Body of pancreas (tissue), 4 donors: ENCODE results near the gene MRPL34. TPM values are rescaled to one million over a fixed set of nuclear protein-coding genes. Genes with fewer than 3 reads are reported as not detected.
A peak's percentile ranks its signal among the peaks of the same experiment; 100 is the strongest.
"Not testable (repeated sequence)": the region's sequence is repeated elsewhere in the genome, so short reads cannot be mapped to it uniquely, and the experiment has no call there.

ENCODE experiments used
- ATAC-seq: fragments of 150-250 bp; one replicate; pipeline ENCODE4 v1.9.1; 2016
- DNase-seq, 4 donors: peaks; one replicate each; pipeline ENCODE4 v3.0.0-alpha.2; 2019
- H3K27ac ChIP-seq, 4 donors: fragments of 200-600 bp; sonication (generic); 1 replicate in 3 of 4; 2 replicates in 1 of 4; pipeline versions ENCODE4 v1.5.1 to v1.6.1; 2016 to 2019; ENCODE audit warnings: mild to moderate bottlenecking in 1 of 4, mixed read lengths in 1 of 4, moderate library complexity in 1 of 4
- H3K27me3 ChIP-seq, 2 donors: fragments of 200-600 bp; sonication (generic); one replicate each; pipeline ENCODE4 v1.6.0; 2016; ENCODE audit warnings: mild to moderate bottlenecking in 1 of 2
- H3K36me3 ChIP-seq, 2 donors: fragments of 200-600 bp; sonication (generic); replicated peaks in 1 of 2; 2 replicates each; pipeline ENCODE4 v1.5.1; 2016; ENCODE audit warnings: low read depth in 2 of 2; ENCODE audit not compliant: insufficient read depth in 1 of 2
- H3K4me1 ChIP-seq: fragments of 200-600 bp; sonication (generic); one replicate; pipeline ENCODE4 v1.6.0; 2016
- H3K4me3 ChIP-seq, 2 donors: fragments of 200-600 bp; sonication (generic); 1 replicate in 1 of 2; 2 replicates in 1 of 2; pipeline ENCODE4 v1.5.1; 2016 to 2019
- H3K9me3 ChIP-seq, 3 donors: fragments of 200-600 bp; sonication (generic); 1 replicate in 2 of 3; 2 replicates in 1 of 3; pipeline ENCODE4 v1.5.1; 2016
- CTCF ChIP-seq, 7 experiments: fragments of 450-650 bp in 4 of 7; fragments of 200-600 bp in 3 of 7; sonication (generic) in 3 of 7; IDR thresholded peaks; one replicate each; pipeline ENCODE4 v1.5.1; 2016 to 2019; ENCODE audit warnings: antibody characterized with exemption in 7 of 7
- POLR2A ChIP-seq, 3 donors: fragments of 450-650 bp; IDR thresholded peaks; one replicate each; pipeline ENCODE4 v1.6.1; 2016; ENCODE audit warnings: antibody characterized with exemption in 3 of 3, mild to moderate bottlenecking in 2 of 3
- WGBS, 2 donors: methylation state at CpG; one replicate each; pipeline ENCODE4 v1.1.5; 2017; 5-methylcytosine and 5-hydroxymethylcytosine counted together
- intact Hi-C: fragments of 100-400 bp; cut with DNase I; formaldehyde crosslinking; loops from one replicate; pipeline ENCODE4 v1.15.1; 2023
- total RNA-seq, 2 donors: library from RNA; depleted of rRNA; stranded (reverse); fragments of >200 nt; gene quantifications; one replicate each; pipeline ENCODE4 v1.1.0, GENCODE V29; 2016

MRPL34 gene
- total RNA-seq, 2 donors from 2014 or later, result 47.7 to 152 TPM

GRCh38 chr19:17266026-17266425 is 39.6 kb upstream of the MRPL34 start:
- intact Hi-C loops, result no loop called here
- no peak overlapping the region for H3K4me3 ChIP-seq
- DNase-seq, result no peak
- H3K9me3 ChIP-seq, result no peaks in the 10 kb centered on the region
- H3K27ac ChIP-seq, result no peak overlapping the region
- no peak for ATAC-seq
- no peak for TF ChIP-seq CTCF (IDR thresholded peaks at IDR 0.05)
- no peak for TF ChIP-seq POLR2A (IDR thresholded peaks at IDR 0.05)
- H3K27me3 ChIP-seq, result no peaks in the 10 kb centered on the region
- H3K36me3 ChIP-seq, result peaks cover 0 to 1% of the 10 kb centered on the region in 2 donors
- WGBS, 2 donors, result 86 to 87% methylated on average over 7 of the region's 7 CpGs
- peaks cover 18% of the 10 kb centered on the region for H3K4me1 ChIP-seq

- Histone ChIP-seq H3K4me3 (no peak overlapping the region), H3K36me3 (peaks cover 0 to 5% of the 10 kb centered on the region in 2 donors), H3K27ac (peak overlapping the region in 3 of 4 donors; percentile 29 to 72 (median 71)), H3K27me3 (no peaks in the 10 kb centered on the region), H3K4me1 (peaks cover 13% of the 10 kb centered on the region), H3K9me3 (no peaks in the 10 kb centered on the region)
- no peak for DNase-seq
- intact Hi-C loops, result no loop called here
- 62 to 80% methylated on average over 12 of the region's 12 CpGs for WGBS, 2 donors
- TF ChIP-seq POLR2A (IDR thresholded peaks at IDR 0.05) (no peak), CTCF (IDR thresholded peaks at IDR 0.05) (no peak)
- ATAC-seq, result no peak
Observed at GRCh38 chr19:17266589-17266974, 39.1 kb upstream of the MRPL34 start.

- DNase-seq, result peak; percentile 95 to 99 (median 96)
- peak; percentile 98 for ATAC-seq
- H3K4me3 ChIP-seq, result peak within 1 kb of the TSS; percentile 64 to 69
- 1% methylated on average over 20 to 27 of the region's 27 CpGs for WGBS, 2 donors
- H3K9me3 ChIP-seq, result no peaks in the 10 kb centered on the region
- intact Hi-C loops, result no loop called here
- peak within 1 kb of the TSS in 3 of 4 donors; percentile 29 to 72 (median 71) for H3K27ac ChIP-seq
- H3K27me3 ChIP-seq, result no peaks in the 10 kb centered on the region
- peaks cover 0 to 5% of the 10 kb centered on the region in 2 donors for H3K36me3 ChIP-seq
- peaks cover 13% of the 10 kb centered on the region for H3K4me1 ChIP-seq
- TF ChIP-seq POLR2A (IDR thresholded peaks at IDR 0.05) (peak in 2 of 3 donors; percentile 45 to 51), CTCF (IDR thresholded peaks at IDR 0.05) (peak in 2 of 7 experiments; percentile 0 to 1)
Observed at GRCh38 chr19:17266975-17267788, 38.5 kb upstream of the MRPL34 start, which contains the start of gene BABAM1. Gene BABAM1, plus strand, starts transcription at chr19:17267443. Its CDS starts 1,364 bp downstream, at chr19:17268807.

- 86 to 88% methylated on average over 11 to 13 of the region's 13 CpGs for WGBS, 2 donors
Observed at GRCh38 chr19:17268754-17269153, 36.9 kb upstream of the MRPL34 start.

GRCh38 chr19:17274892-17275291 is 30.8 kb upstream of the MRPL34 start:
- intact Hi-C loops, DNase-seq, H3K4me1 ChIP-seq, H3K4me3 ChIP-seq, H3K27me3 ChIP-seq, H3K9me3 ChIP-seq, H3K27ac ChIP-seq, ATAC-seq: not testable (repeated sequence)
- H3K36me3 ChIP-seq, result peaks cover 0 to 26% of the 10 kb centered on the region in 2 donors
- WGBS, 2 donors, result 92 to 98% methylated on average over 3 of the region's 3 CpGs

More at GRCh38 chr19:17268754-17269153, 36.9 kb upstream of the MRPL34 start:
- Histone ChIP-seq H3K36me3 (peaks cover 0 to 8% of the 10 kb centered on the region in 2 donors), H3K4me3 (no peak overlapping the region), H3K27me3 (no peaks in the 10 kb centered on the region), H3K27ac (no peak overlapping the region), H3K4me1 (peaks cover 13% of the 10 kb centered on the region), H3K9me3 (no peaks in the 10 kb centered on the region)
- ATAC-seq (no peak), DNase-seq (no peak)
- no peak for TF ChIP-seq POLR2A (IDR thresholded peaks at IDR 0.05)
- no peak for TF ChIP-seq CTCF (IDR thresholded peaks at IDR 0.05)
- intact Hi-C loops, result no loop called here
